HepG2 (cell line): ENCODE measurements around the gene VARS1. TPM values are rescaled to one million over a fixed set of nuclear protein-coding genes. Genes with fewer than 3 reads are reported as not detected.

Source experiments
- ATAC-seq: fragments of 200-7000 bp; cut with Tn5 transposase; 3 replicates; pipeline ENCODE4 v1.9.1; 2020; ENCODE audit warnings: mild to moderate bottlenecking, moderate library complexity
- BruUV-seq: library from RNA; stranded (reverse); fragments of 400-500 nt; replicated peaks from 2 replicates; lab custom pipeline; 2021; lab: Mats Ljungman, UMichigan
- CTCF ChIA-PET: fragments of 300-600 bp; formaldehyde crosslinking; extraction: SDS; loops from one replicate; lab custom pipeline; 2021; ENCODE audit warnings: low total read pairs, inconsistent platforms, low intra/inter-chr PET ratio; lab: Yijun Ruan, JAX
- POLR2A ChIA-PET: fragments of 350-600 bp; sonication (Branson Sonifier 250); formaldehyde crosslinking; loops from one replicate; lab custom pipeline; 2020; ENCODE audit warnings: antibody characterized with exemption, inconsistent platforms; lab: Yijun Ruan, JAX
- DNase-seq: peaks from one replicate; pipeline ENCODE4 v3.0.0-alpha.2; 2015; ENCODE audit warnings: low spot score
- FAIRE-seq: peaks from 3 replicates; lab custom pipeline; 2011; peaks lifted over from hg19 to GRCh38; lab: Jason Lieb, UNC
- H2AFZ ChIP-seq: one replicate; pipeline ENCODE4 v1.6.1; 2011; ENCODE audit warnings: low read length, inconsistent platforms
- H3K27ac ChIP-seq: fragments of 300-600 bp; 3 replicates; pipeline ENCODE4 v1.8.0; 2011; ENCODE audit warnings: mixed run types, mild to moderate bottlenecking, mixed read lengths, low read length, inconsistent platforms; ENCODE audit not compliant: insufficient read depth; ENCODE audit errors: extremely low read length
- H3K27me3 ChIP-seq, 2 experiments: fragments of 200-600 bp in 1 of 2; 2 replicates in 1 of 2; 3 replicates in 1 of 2; pipeline versions ENCODE4 v1.6.0 to v1.8.0; 2011; ENCODE audit warnings: low read length in 2 of 2, mild to moderate bottlenecking in 2 of 2, moderate library complexity in 2 of 2, inconsistent platforms in 1 of 2; ENCODE audit not compliant: insufficient read depth in 2 of 2, control insufficient read depth in 1 of 2
- H3K36me3 ChIP-seq, 2 experiments: fragments of 200-600 bp in 1 of 2; replicated peaks in 1 of 2; 2 replicates in 1 of 2; 3 replicates in 1 of 2; pipeline versions ENCODE4 v1.5.1 to v1.8.0; 2011; ENCODE audit warnings: low read length in 2 of 2, inconsistent platforms in 1 of 2; ENCODE audit not compliant: insufficient read depth in 2 of 2, control insufficient read depth in 1 of 2
- H3K4me1 ChIP-seq: 2 replicates; pipeline ENCODE4 v1.5.1; 2012; ENCODE audit warnings: low read length, inconsistent platforms; ENCODE audit not compliant: insufficient read depth
- H3K4me2 ChIP-seq: 2 replicates; pipeline ENCODE4 v1.6.0; 2011; ENCODE audit warnings: low read depth, low read length, inconsistent platforms
- H3K4me3 ChIP-seq, 3 experiments: fragments of 200-600 bp in 1 of 3; sonication (generic), shearing (Covaris generic) in 1 of 3; replicated peaks in 1 of 3; 2 replicates each; pipeline ENCODE4 v1.5.1; 2011 to 2016; ENCODE audit warnings: low read length in 3 of 3, inconsistent platforms in 2 of 3, low read depth in 2 of 3, mild to moderate bottlenecking in 2 of 3, control low read depth in 1 of 3, mixed read lengths in 1 of 3; ENCODE audit not compliant: insufficient read depth in 1 of 3
- H3K79me2 ChIP-seq: one replicate; pipeline ENCODE4 v1.6.1; 2011; ENCODE audit warnings: low read length, inconsistent platforms; ENCODE audit not compliant: insufficient read depth
- H3K9ac ChIP-seq: 2 replicates; pipeline ENCODE4 v1.6.0; 2011; ENCODE audit warnings: mild to moderate bottlenecking, low read depth, low read length, inconsistent platforms; ENCODE audit not compliant: insufficient read depth
- H3K9me3 ChIP-seq: 2 replicates; pipeline ENCODE4 v1.5.1; 2012; ENCODE audit warnings: mild to moderate bottlenecking, low read length
- H4K20me1 ChIP-seq: 2 replicates; pipeline ENCODE4 v1.6.0; 2011; ENCODE audit warnings: inconsistent platforms, mild to moderate bottlenecking, low read length, moderate library complexity; ENCODE audit not compliant: insufficient read depth
- AKNA ChIP-seq: sonication (generic); formaldehyde crosslinking; IDR thresholded peaks from 2 replicates; pipeline ENCODE4 v1.4.0; 2020; ENCODE audit warnings: missing genetic modification reagents, borderline replicate concordance
- BCLAF1 ChIP-seq: fragments of 450-650 bp; IDR thresholded peaks from 2 replicates; pipeline ENCODE4 v1.6.1; 2017; ENCODE audit warnings: mild to moderate bottlenecking
- BRF2 ChIP-seq: sonication (generic); formaldehyde crosslinking; IDR thresholded peaks from 2 replicates; pipeline ENCODE4 v1.8.1; 2022; ENCODE audit warnings: mild to moderate bottlenecking, missing genetic modification reagents
- CBX2 ChIP-seq, 2 experiments: fragments of 200-600 bp in 1 of 2; sonication (generic); formaldehyde crosslinking in 1 of 2; IDR thresholded peaks; 2 replicates each; pipeline versions ENCODE4 v1.7.0 to v1.8.1; 2018 to 2022; ENCODE audit warnings: low read depth in 2 of 2, low read length in 1 of 2, mild to moderate bottlenecking in 1 of 2, missing genetic modification reagents in 1 of 2
- FOXA3 ChIP-seq: IDR thresholded peaks from 2 replicates; pipeline ENCODE4 v1.6.1; 2016; ENCODE audit warnings: missing genetic modification reagents, missing compliant biosample characterization
- KDM6A ChIP-seq: IDR thresholded peaks from 2 replicates; pipeline ENCODE4 v1.6.1; 2016; ENCODE audit warnings: low read depth
- KLF16 ChIP-seq, 2 experiments: sonication (generic) in 1 of 2; formaldehyde crosslinking in 1 of 2; IDR thresholded peaks; 2 replicates each; pipeline versions ENCODE4 v1.6.1 to v1.8.0; 2016 to 2023; ENCODE audit warnings: missing genetic modification reagents in 2 of 2, missing compliant biosample characterization in 1 of 2
- PREB ChIP-seq: sonication (generic); formaldehyde crosslinking; IDR thresholded peaks from 2 replicates; pipeline ENCODE4 v1.4.0; 2020; ENCODE audit warnings: missing genetic modification reagents
- RXRA ChIP-seq: sonication (generic); formaldehyde crosslinking; IDR thresholded peaks from 2 replicates; pipeline ENCODE4 v1.5.1; 2020; ENCODE audit warnings: missing genetic modification reagents
- SALL2 ChIP-seq: sonication (generic); formaldehyde crosslinking; IDR thresholded peaks from 2 replicates; pipeline ENCODE4 v1.8.1; 2023; ENCODE audit warnings: mild to moderate bottlenecking, missing genetic modification reagents, inconsistent platforms
- TP53 ChIP-seq: sonication (generic); formaldehyde crosslinking; conservative IDR thresholded peaks from 2 replicates; pipeline ENCODE4 v1.4.0; 2020; ENCODE audit warnings: missing genetic modification reagents
- ZNF205 ChIP-seq: IDR thresholded peaks from 2 replicates; pipeline ENCODE4 v1.6.1; 2018; ENCODE audit warnings: missing biosample characterization, missing genetic modification reagents
- ZNF567 ChIP-seq: sonication (generic); formaldehyde crosslinking; IDR thresholded peaks from 2 replicates; pipeline ENCODE4 v1.8.1; 2023; ENCODE audit warnings: mild to moderate bottlenecking, missing genetic modification reagents, borderline replicate concordance
- ZNF839 ChIP-seq: sonication (generic); formaldehyde crosslinking; IDR thresholded peaks from 2 replicates; pipeline ENCODE4 v1.4.0; 2020; ENCODE audit warnings: missing genetic modification reagents, mild to moderate bottlenecking, borderline replicate concordance
- WGBS: methylation state at CpG from one replicate; pipeline ENCODE4 v1.1.6; 2017; ENCODE audit warnings: low lambda C conversion rate; 5-methylcytosine and 5-hydroxymethylcytosine counted together
- in situ Hi-C: cut with HindIII; loops from 2 replicates; pipeline ENCODE4 v1.10.0; 2017; ENCODE audit warnings: low pct_unique_long_range_greater_than_20kb; ENCODE audit not compliant: extremely low pct_ligation_motif_present
- intact Hi-C: fragments of 100-400 bp; cut with micrococcal nuclease; formaldehyde crosslinking; loops from one replicate; pipeline ENCODE4 v1.10.0; 2022; ENCODE audit not compliant: unreplicated experiment
- polyA plus RNA-seq, 8 experiments: library from polyadenylated mRNA; depleted of rRNA in 3 of 8; stranded (reverse) in 7 of 8; unstranded in 1 of 8; fragments of >200 nt; fragmentation: Illumina TruSeq in 4 of 8; extraction: Trizol in 4 of 8; gene quantifications; 2 replicates each; pipeline versions ENCODE4 v1.2.1 to v1.2.3, GENCODE V29; 2011 to 2016; ENCODE audit warnings: low read depth in 4 of 8, missing spikeins in 1 of 8, mixed read lengths in 1 of 8; ENCODE audit not compliant: insufficient read depth in 1 of 8
- total RNA-seq, 5 experiments: library from RNA; depleted of rRNA; stranded (reverse); fragments of >200 nt; fragmentation: Illumina TruSeq; extraction: Trizol; gene quantifications; 2 replicates each; pipeline ENCODE4 v1.2.3, GENCODE V29; 2016; ENCODE audit warnings: low read depth in 1 of 5

Gene VARS1
- total and polyA plus RNA-seq, 2 of the 13 experiments (the other 11 are each of a cell fraction or from before 2014, with no cell fraction given): 14.7 to 56.1 TPM

GRCh38 chr6:31778193-31778592 is 17.4 kb downstream of the VARS1 start:
- POLR2A ChIA-PET: interaction anchor here (1.0 to 8.2 kb wide), 25 partner anchors 8 to 167 kb away, joined by 3 to 66 read pairs (median 7); partner anchors contain the start of genes ABHD16A, BAG6, C6orf47 and CFB
- H3K27ac ChIP-seq: peak overlapping the region; percentile 70
- no peak overlapping the region for H2AFZ ChIP-seq
- ATAC-seq (peak; percentile 15), FAIRE-seq (peak; percentile 68), DNase-seq (peak; percentile 57)
- no peaks in the 10 kb centered on the region for H4K20me1 ChIP-seq
- H3K9ac ChIP-seq: peak overlapping the region; percentile 14; the same call in 1 of the 2 replicates
- H3K27me3 ChIP-seq: no peaks in the 10 kb centered on the region
- BruUV-seq: TSS peak; percentile 39
- H3K4me3 ChIP-seq: 0 out of 6 replicates have a peak overlapping the region, but pooled peaks of 1 of the 3 experiments have one; percentile 8
- peak overlapping the region; percentile 88 for H3K4me2 ChIP-seq
- 69% methylated on average over 5 of the region's 5 CpGs for WGBS
- H3K79me2 ChIP-seq: no peaks in the 10 kb centered on the region
- in situ Hi-C loops (no loop called here), intact Hi-C loops (loop anchor here (10.0 kb wide), 1 partner anchor 147 kb away; the partner anchor contains the start of gene C2)
- H3K36me3 ChIP-seq: peaks cover 28 to 36% of the 10 kb centered on the region in 2 experiments
- no peaks in the 10 kb centered on the region for H3K9me3 ChIP-seq
- CTCF ChIA-PET: no interaction called here
- peaks cover 50% of the 10 kb centered on the region for H3K4me1 ChIP-seq
- TF ChIP-seq TP53 (CRISPR knock-in tag) (no peak), CBX2 (IDR thresholded peaks at IDR 0.05; ENCODE audit: low read depth, low read length) (no peak), CBX2 (CRISPR knock-in tag; IDR thresholded peaks at IDR 0.05; ENCODE audit: low read depth) (no peak), KDM6A (CRISPR knock-in tag) (no peak), KLF16 (CRISPR knock-in tag; IDR thresholded peaks at IDR 0.05) (no peak), FOXA3 (no peak), ZNF567 (CRISPR knock-in tag) (no peak), ZNF205 (no peak), AKNA (CRISPR knock-in tag) (no peak), SALL2 (no peak), PREB (CRISPR knock-in tag) (no peak), ZNF839 (CRISPR knock-in tag) (no peak), BRF2 (CRISPR knock-in tag) (no peak), BCLAF1 (no peak), RXRA (CRISPR knock-in tag) (no peak)
